Epidermal melanocyte (primary cell): ENCODE data around the gene LCE1F.

Experiments used
- DNase-seq: peaks from one replicate; pipeline ENCODE4 v3.0.0; 2011; ENCODE audit warnings: low spot score; ENCODE audit not compliant: insufficient read length

Gene LCE1F, protein sequence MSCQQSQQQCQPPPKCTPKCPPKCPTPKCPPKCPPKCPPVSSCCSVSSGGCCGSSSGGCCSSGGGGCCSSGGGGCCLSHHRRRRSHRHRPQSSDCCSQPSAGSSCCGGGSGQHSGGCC

DNA sequence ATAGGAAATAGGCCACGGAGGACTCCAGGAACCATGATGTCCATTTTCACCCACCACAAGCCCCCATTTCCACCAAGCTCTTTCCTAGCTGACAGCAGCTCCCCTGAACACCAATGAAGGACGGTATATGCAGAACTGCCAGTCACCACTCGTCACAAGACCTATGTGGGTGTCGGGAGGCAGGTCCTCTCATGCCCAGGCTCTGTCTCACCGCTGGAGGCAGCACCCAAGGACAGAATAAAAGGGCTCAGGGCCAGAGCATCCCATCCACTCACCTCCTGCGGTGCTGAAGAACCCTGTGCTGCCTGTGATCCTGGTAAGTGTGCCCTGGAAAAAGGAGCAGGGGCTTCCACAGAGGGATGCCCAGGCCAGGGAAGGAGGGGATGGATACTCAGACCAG, at the start of gene LCE1F:
Gene LCE1F, plus strand, starts transcription at position 266 of the 400 bp plus-strand sequence. CDS start 1,232 bp downstream, outside the sequence.
- DNase-seq: no peak

DNA sequence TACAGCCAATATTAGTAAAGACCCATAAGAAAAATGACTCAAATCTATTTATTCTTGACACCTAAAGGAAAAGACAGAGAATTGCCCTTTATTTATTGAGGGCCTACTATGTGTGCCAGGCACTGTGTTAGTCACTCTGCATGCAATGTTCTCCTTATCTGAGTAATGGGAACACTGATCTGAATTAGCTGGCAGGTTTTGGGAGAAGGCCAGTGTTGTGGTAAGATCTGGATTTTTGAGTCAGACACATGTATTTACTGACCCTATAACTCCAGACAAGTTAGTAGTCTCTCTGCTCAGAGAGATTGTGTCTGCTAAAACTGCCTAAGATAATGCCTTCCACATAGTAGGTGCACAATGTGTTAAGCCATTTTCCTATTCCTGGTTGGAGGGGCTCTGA, 49.7 kb upstream of the LCE1F start:
- no peak for DNase-seq

DNA sequence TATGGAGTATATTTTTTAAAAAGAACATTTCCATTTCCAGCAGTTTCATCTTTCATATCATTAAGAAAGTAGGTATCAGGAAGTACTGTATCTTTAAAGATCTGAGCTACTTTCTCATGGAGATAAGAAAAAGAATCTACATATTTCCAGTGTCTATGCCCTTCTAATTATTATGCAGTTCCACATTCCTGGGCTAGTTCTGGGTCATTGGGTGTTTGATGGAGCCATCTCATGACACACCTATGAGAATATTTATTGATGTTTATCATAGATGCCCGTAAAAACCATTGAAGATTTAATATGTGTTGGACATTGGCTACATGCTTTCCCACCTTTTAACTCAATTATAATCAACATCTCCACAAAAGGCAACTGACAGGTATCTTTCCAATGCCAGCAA, 46.0 kb upstream of the LCE1F start:
- no peak for DNase-seq

DNA sequence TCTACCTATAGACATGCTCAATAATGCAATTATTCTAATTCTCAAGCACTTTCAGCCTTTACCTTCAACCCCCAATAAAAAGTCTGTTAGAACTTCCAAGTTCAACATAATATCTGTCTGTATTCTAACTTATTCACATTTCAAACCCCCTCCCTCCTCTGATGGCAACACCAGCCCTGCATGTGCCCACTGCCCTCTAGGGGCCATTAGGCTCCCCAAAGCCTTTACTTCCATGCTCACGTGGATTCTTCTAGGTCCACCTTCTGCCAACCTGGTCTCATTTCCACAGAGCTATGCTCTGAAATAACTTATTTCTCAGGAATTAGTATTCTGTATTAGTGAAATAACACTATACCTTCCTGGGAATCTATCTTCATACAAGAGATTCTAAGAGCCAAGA, 39.3 kb upstream of the LCE1F start:
- no peak for DNase-seq

DNA sequence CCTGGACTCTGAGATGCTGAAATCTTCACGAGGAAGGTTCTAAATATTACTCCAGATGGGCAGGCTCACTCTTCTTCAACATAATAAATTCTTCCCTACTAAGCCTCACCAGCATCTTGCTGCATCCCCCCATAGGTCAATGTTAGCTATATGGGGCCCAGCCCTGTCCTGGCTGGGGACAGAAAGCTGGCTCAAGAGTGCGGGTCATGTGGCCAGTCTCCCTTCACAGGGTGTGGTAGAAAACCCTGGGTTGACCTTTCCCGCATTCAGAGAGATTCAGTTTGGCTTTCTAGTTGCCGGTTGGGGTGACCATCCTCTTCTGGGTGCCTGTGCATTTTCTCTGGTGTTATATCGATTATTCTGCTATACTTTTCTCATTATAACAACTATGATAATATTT, 36.9 kb upstream of the LCE1F start:
- no peak for DNase-seq

DNA sequence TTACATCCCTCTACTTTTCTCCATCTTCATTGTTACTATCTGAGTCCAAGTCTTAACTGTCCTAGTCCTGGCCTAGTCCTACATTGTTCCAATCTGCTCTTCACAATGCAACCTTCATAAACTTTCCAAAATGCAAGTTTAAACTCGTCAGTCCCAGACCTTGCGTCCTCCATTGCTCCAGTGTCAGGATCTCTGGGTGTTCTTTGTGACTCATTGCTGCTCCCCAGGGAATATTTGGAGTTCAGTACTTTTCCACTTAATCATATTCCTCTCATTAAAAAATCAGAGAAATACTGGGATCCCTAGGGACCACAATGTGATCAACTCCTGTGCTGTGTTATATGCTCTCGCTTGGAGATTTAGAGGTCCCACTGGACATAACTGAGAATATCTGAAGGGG, 35.1 kb upstream of the LCE1F start:
- no peak for DNase-seq

DNA sequence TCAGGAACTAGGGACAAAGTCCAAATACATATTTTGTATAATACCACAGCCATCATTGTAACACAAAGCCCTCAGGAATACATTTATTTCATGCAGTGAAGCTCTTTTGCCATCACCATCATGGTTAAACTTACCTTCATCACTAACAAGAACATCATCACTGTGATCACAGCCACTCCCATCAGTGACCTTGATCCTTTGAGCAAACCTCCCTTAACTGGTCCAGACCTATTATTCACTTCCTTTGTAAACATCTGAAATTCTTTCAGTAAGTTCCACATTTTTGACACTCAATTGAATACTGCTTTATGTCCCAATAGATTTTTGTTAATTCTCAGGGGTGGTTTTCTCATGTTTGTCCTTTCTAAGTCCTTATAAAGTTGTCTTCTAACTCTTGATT, 33.3 kb upstream of the LCE1F start:
- DNase-seq: no peak

DNA sequence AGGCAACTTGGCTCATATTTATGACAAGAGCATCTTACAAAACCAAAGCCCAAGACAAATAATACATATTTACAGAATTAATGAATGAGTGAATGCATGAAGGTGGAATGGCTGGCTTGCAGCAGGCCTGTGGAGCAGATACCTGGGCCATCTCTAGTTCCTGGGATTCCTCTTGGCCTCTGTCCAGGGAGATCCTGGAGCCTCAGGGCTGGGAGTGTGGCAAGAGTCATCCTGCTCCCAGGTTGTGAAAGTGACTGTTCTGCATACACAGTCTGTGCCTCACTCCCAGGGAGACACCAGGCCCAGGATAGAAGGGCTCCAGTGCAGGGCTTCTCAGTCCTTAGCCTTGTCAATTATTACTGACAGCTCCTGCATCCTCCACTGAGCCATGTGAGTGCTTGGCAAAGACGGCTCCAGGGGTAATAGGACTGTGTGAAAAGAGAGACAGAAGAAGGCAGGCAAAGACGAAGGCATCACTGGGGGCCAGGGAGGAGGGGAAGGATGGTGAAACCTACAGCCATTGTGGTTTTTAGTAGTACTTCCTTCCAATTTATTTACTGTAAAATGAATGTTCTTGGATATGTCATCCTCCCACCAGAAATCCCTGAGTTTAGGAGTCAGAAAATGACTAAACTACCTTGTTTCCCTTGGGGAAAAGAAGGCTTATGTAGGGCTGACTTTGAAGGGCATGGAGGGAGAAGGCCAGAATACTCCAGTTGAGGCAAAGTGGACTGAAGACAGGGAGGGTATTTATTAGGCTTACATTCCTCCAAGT, 31.4 kb upstream of the LCE1F start:
- no peak for DNase-seq

DNA sequence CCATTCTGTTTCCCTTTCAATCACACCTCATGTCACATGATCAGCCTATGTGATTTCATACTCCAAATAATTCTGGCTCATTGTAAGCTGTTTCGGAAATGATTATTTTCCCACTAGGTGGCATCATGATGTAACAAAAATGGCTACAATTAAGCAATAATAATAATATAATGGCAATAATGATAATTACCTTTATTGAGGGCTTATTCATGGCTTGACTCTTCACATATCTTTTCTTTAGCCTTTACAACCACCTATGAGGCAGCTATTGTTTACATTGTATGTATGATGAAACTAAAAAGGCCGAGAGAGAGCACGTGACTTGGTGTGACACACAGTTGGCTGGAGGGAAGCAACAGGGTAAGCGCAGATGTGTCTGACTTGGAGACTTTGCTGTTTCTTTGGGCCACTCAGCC, 29.6 kb upstream of the LCE1F start:
- no peak for DNase-seq

DNA sequence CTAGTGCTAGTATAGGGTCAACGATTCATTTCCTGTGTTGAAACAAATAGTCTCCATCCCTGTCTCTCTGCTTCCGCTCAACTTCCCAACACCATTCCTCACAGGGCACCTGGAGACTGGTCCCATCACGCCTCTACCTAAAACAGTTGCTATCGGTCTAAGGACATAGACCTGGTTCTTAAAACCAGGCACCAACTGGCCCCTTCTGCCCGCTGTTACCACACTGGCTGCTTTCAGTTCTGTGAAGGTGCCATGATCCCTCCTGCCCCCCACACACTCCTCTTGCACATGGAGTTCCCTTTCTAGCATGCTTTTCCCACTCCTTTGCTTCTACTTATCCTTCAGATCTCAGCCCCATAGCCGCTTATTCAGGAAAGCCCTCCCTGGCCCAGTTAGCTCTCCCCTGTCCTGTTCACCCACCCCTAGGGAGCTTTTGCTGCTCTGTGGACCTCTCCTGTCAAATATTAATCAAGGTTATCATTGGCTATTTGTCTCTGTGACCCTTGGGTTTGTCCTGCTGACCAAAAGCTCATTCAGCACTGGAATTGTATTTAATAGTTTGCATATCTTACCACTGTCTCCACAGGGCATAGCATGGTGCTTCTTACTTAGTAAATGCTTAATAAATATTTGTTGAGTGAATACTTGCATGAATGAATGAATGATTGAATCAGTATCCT, 29.0 kb upstream of the LCE1F start:
- no peak for DNase-seq

DNA sequence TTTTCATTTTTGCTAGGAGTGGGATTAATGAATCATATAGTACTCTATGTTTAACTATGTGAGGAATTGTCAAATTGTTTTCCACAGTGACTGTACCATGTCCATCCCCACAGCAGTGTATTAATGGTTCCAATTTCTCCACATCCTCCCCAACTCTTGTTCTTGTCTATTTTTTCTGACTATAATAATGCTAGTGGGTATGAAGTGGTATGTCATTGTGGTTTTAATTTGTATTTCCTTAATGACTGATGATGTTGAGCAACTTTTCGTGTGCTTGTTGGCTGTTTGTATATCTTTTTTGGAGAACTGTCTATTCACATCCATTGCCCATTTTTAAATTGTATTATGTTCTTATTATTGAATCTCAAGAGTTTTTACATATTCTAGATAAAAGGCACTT, 27.1 kb upstream of the LCE1F start:
- DNase-seq: no peak

DNA sequence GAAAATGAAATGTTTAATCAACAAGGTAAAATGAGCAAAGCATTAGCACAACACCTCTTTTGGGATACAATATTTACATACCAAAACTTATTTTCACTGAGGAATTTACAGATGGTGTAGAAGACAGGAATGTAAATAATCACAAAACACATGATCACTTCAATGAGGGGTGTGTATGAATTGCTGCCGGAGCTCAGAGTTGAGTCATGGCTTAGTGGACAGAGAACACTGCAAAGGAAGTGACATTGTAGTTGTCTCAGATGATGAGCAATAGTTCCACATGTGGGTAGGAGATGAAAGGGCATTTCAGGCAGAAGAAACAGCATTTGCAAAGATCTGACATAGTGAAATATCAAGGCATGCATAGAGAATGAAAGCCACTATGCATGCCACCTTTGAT, 22.7 kb upstream of the LCE1F start:
- no peak for DNase-seq

DNA sequence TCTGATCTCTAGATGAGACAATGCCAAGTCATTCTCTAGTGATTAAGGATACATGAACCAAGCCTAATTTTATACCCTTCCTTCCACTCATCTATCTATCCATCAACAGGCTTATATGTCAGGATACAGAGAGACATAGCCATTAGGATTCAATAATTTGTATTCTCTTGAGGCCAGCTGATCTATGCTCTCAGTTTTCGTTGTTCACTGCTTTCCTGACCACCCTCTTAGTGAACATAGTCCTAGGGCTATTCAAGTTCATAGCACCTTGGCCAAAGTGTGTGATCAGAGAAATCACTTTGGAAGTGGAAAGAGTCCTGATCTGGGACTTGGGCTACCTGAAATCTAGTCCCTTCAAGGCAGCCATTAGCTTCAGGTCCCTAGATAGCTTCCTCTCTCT, 21.4 kb upstream of the LCE1F start:
- DNase-seq: no peak

DNA sequence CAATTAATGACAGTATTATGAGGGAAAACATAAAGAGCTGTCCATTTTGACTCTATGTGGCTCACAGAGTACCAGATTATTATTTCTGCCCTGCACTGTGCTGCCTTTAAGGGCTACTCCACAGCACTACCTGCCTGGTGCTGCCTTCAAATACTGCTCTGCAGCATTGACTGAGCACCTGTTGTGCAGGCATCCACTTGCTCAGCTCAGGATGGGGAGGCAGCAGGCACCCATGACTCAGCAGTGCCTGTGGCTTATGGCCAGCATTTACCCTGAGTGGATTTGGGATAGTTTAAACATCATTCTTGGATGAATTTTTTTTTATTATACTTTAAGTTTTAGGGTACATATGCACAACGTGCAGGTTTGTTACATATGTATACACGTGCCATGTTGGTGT, 18.1 kb upstream of the LCE1F start:
- DNase-seq: no peak

DNA sequence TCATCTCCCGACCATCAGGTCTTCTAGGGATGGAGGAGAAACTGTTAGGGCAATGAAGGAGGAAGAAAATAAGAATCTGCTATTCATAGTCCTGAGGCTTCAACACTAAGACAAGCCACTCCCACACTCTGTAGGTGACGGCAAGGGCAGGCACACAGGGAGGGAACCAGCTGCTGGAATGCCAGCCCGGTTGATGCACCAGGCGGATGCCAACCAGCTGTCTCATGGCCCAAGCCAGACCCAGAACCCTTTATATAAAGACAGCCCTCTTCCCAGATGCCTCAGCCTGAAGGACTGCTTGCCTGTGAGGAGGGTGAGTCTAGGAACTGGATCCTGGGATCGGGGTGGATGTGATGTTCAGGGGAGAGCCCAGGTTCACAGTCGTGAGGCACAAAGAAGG, 17.2 kb upstream of the LCE1F start, which contains the start of gene KPRP:
Gene KPRP, plus strand, starts transcription at position 279 of the 400 bp plus-strand sequence. CDS start 1,564 bp downstream, outside the sequence.
- no peak for DNase-seq

DNA sequence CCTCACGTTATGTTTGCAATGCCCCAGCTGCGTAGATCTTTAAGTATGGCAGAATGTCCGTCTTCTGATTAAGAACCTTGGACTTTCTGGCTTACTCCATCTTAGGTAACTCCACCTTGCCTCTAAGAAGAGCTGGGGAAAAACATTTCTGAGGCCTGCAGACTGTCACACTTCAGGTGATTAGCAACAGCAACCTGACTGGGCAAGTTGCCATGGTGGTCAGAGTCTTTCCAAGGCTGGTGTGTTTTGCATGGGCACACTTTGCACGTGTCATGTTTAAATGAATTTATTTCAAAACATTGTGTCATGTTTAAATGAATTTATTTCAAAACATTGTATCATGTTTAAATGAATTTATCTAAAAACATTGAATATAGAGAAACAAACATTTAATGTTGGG, 16.3 kb upstream of the LCE1F start:
- no peak for DNase-seq

DNA sequence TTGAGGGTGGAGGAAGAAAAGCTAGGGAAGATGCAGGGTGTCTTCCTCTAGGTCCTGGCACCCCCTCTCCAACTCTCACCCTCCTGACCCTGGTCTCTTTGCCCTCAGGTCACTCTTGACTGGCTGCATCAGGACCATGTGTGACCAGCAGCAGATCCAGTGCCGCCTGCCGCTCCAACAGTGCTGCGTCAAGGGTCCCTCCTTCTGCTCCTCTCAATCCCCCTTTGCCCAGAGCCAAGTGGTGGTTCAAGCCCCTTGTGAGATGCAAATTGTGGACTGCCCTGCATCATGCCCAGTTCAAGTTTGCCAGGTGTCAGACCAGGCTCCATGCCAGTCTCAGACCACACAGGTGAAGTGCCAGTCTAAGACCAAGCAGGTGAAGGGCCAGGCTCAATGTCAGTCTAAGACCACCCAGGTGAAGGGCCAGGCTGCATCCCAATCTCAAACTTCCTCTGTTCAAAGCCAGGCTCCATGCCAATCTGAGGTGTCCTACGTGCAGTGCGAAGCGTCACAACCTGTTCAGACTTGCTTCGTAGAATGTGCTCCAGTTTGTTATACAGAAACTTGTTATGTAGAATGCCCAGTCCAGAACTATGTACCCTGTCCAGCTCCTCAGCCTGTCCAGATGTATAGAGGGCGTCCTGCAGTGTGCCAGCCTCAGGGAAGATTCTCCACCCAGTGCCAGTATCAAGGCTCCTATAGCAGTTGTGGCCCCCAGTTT, 15.3 kb upstream of the LCE1F start:
- no peak for DNase-seq

DNA sequence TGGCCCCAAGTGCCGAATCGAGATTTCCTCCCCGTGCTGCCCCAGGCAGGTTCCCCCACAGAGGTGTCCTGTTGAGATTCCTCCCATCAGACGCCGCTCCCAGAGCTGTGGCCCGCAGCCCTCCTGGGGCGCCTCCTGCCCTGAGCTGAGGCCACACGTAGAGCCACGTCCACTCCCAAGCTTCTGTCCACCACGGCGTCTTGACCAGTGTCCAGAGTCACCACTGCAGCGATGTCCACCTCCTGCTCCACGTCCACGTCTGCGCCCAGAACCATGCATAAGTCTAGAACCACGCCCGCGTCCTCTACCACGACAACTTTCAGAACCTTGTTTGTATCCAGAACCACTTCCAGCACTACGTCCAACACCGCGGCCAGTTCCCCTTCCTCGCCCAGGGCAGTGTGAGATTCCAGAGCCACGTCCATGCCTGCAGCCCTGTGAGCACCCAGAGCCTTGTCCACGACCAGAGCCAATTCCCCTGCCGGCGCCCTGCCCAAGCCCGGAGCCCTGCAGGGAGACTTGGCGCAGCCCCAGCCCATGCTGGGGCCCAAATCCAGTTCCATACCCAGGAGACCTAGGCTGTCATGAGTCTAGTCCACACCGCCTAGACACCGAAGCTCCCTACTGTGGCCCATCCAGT, 14.3 kb upstream of the LCE1F start:
- DNase-seq: no peak

DNA sequence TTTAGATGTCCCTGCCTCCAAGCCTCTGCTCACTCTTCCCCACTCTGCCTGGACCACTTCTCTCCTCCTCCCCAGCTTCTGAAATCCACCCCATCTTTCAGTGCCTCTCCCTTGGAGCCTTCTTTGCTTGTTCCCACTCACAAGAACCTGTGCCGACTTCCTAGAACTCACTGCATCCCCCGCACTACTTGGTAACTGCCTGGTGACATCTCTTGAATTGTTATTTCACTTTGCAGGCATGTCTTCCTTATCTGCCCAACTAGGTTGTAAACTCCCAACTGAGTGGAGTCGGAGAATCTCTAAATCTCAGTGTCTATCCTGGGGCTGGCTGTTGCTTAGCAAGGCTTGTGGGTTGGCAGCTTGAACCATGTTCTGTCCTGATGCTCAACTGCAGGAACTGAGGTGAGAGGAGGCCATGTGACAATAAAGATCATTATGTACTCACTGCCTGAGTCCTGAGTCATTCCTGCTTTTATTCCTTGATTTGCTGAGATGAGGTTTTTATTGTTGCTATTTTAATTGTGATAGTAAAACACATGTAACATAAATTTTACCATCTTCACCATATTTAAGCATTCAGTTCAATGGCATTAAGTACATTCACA, 13.2 kb upstream of the LCE1F start:
- no peak for DNase-seq

DNA sequence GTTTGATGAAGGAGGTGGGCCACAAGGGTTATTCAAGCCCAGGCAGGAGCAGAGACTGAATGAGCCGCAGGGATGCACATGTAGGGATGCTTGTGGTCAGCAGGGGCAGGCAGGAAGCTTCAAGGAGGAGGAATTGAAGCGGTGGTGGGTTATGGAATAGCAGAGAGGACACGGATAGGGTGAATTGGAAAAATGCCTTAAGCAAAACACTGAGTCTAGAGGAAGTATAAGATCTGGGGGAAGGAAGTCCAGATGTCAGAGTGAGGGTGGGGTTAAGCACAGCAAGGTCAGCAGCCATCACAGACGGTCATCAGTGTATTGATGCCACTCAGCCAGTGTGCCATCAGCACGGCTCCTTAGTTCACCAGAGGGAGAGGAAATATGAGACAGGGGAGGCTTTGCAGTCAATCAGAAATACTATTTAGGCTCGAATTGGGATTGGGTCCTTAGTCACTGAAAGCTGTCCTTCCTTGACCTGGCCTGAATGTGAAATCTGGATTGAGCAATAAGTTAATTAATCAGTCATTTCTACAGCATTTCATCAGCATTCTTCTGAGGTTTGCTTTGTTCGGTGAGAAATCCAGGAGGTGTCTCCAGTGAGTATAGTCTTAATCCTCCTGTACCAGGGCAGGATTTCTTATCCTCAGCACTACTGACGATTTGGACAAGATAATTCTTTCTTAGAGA, 6.0 kb upstream of the LCE1F start:
- no peak for DNase-seq

DNA sequence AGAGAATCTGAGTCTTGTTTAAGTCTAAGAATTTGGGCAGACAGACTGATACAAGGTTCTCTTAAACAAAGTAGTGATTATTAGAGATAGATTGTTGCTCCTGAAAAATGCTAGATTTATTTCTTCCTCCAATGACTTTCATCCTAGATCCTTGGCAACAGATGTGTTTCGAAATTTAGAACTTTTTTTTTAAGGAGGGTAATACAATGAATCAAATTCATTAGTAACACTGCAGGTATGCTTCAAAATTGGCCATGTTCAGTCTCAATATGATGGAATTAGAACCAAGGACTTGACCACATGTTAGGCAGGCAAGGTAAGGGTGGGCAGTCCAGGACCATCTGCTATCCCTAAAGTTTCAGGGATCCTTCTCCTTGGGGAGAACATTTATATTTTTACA, 4.5 kb upstream of the LCE1F start:
- DNase-seq: no peak
